OCI-LY1 (cell line): ENCODE measurements around the gene ZNF677.
"Not testable (repeated sequence)": the region's sequence is repeated elsewhere in the genome, so short reads cannot be mapped to it uniquely, and the experiment has no call there.

Source experiments
- EZH2 ChIP-seq: fragments of 200-600 bp; sonication (generic), shearing (Covaris generic); IDR thresholded peaks from 2 replicates; pipeline ENCODE4 v1.8.0; 2017; ENCODE audit warnings: borderline replicate concordance, mixed run types, mild to moderate bottlenecking, antibody characterized with exemption, low read length, moderate library complexity, mixed read lengths
- TF ChIP-seq, protein P1 (sequence below): fragments of 200-600 bp; sonication (generic), shearing (Covaris generic); IDR thresholded peaks from 2 replicates; pipeline ENCODE4 v1.5.1; 2017; ENCODE audit warnings: mild to moderate bottlenecking, antibody characterized with exemption, low read length, moderate library complexity, mixed read lengths

GRCh38 chr19:53301341-53301740 is 46.7 kb upstream of the ZNF677 start:
- TF ChIP-seq, protein P1, sequence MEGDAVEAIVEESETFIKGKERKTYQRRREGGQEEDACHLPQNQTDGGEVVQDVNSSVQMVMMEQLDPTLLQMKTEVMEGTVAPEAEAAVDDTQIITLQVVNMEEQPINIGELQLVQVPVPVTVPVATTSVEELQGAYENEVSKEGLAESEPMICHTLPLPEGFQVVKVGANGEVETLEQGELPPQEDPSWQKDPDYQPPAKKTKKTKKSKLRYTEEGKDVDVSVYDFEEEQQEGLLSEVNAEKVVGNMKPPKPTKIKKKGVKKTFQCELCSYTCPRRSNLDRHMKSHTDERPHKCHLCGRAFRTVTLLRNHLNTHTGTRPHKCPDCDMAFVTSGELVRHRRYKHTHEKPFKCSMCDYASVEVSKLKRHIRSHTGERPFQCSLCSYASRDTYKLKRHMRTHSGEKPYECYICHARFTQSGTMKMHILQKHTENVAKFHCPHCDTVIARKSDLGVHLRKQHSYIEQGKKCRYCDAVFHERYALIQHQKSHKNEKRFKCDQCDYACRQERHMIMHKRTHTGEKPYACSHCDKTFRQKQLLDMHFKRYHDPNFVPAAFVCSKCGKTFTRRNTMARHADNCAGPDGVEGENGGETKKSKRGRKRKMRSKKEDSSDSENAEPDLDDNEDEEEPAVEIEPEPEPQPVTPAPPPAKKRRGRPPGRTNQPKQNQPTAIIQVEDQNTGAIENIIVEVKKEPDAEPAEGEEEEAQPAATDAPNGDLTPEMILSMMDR: not testable (repeated sequence)
- not testable (repeated sequence) for TF ChIP-seq EZH2
